ENCODE measurements around the gene ASB3. TPM values are rescaled to one million over a fixed set of nuclear protein-coding genes. Genes with fewer than 3 reads are reported as not detected.
"Not testable (repeated sequence)": the region's sequence is repeated elsewhere in the genome, so short reads cannot be mapped to it uniquely, and the experiment has no call there.

The ASB3 gene
- total RNA-seq, 1 experiment from 2014 or later: 11.9 TPM

DNA sequence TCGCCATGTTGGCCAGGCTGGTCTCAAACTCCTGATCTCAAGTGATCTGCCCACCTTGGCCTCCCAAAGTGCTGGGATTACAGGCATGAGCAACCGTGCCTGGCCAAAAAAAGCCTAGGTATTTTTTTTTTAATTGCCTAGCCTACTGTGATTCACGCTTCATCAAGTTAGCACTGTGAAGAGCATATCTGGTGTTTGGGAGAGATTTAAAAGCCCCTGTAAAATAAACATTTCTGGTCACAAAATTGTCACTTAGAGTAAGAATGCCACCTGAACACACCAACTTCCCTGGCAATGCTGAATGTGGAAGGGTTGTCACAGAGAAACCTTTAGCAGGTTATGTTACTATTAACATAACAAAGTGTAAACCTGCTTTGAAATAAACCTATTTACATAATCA is 58.8 kb downstream of the ASB3 start:
- H3K4me1 ChIP-seq (ENCODE audit: insufficient read depth, low read length): no peaks in the 10 kb centered on the region
- intact Hi-C loops (cut with micrococcal nuclease): no loop called here
- H3K9me2 ChIP-seq (replicated peaks; ENCODE audit: low read length): no peaks in the 10 kb centered on the region
- POLR2A ChIA-PET (ENCODE audit: unreplicated experiment): no interaction called here
- no peaks in the 10 kb centered on the region for H3K36me3 ChIP-seq (ENCODE audit: low read depth, low read length)
- no peaks in the 10 kb centered on the region for H3F3A ChIP-seq (ENCODE audit: low read length, unreplicated experiment)
- no peaks in the 10 kb centered on the region for H3K9me3 ChIP-seq (ENCODE audit: low read length)
- H3K4me3 ChIP-seq (ENCODE audit: low read length): no peak overlapping the region
- ATAC-seq (no peak), DNase-seq (no peak)
- H4K20me1 ChIP-seq (ENCODE audit: low read length): no peaks in the 10 kb centered on the region
- BruUV-seq (replicated peaks): no TSS peak
- CTCF ChIA-PET: no interaction called here
- H2AFZ ChIP-seq (ENCODE audit: low read length): no peak overlapping the region
- H3K27me3 ChIP-seq (ENCODE audit: low read length): no peaks in the 10 kb centered on the region
- H3K9ac ChIP-seq (ENCODE audit: low read length): no peak overlapping the region
- no peak overlapping the region for H3K4me2 ChIP-seq (ENCODE audit: low read length)
- no peak overlapping the region for H3K27ac ChIP-seq (ENCODE audit: low read length)
- no peaks in the 10 kb centered on the region for H3K79me2 ChIP-seq (ENCODE audit: low read length)
- TF ChIP-seq EZH2 (IDR thresholded peaks at IDR 0.05; ENCODE audit: low read length, unreplicated experiment) (no peak), EZH2phosphoT487 (IDR thresholded peaks at IDR 0.05; ENCODE audit: borderline replicate concordance, low read length) (no peak)
- TF ChIP-seq, protein P1, sequence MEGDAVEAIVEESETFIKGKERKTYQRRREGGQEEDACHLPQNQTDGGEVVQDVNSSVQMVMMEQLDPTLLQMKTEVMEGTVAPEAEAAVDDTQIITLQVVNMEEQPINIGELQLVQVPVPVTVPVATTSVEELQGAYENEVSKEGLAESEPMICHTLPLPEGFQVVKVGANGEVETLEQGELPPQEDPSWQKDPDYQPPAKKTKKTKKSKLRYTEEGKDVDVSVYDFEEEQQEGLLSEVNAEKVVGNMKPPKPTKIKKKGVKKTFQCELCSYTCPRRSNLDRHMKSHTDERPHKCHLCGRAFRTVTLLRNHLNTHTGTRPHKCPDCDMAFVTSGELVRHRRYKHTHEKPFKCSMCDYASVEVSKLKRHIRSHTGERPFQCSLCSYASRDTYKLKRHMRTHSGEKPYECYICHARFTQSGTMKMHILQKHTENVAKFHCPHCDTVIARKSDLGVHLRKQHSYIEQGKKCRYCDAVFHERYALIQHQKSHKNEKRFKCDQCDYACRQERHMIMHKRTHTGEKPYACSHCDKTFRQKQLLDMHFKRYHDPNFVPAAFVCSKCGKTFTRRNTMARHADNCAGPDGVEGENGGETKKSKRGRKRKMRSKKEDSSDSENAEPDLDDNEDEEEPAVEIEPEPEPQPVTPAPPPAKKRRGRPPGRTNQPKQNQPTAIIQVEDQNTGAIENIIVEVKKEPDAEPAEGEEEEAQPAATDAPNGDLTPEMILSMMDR (conservative IDR thresholded peaks at IDR 0.05; ENCODE audit: low read depth, low read length): no peak

DNA sequence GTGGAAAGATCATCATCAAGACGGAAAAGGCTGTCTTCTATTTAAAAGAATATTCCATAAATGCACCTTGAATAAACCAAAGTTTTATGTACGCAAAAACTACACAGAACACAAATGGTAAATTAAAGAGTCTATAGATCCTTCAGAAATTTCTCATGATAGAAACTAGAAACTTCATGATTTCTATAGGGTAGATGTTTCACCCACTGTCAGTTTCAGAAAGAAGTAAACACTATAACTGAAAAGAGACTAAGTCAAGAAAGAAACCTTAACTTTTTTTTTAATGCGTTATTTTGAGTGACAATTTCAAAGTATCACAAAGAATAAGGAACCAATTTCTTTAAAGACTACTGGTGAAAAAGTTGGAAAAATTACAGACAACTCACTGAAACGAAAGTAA is 61.1 kb downstream of the ASB3 start:
- no peaks in the 10 kb centered on the region for H4K20me1 ChIP-seq (ENCODE audit: low read length)
- TF ChIP-seq EZH2 (IDR thresholded peaks at IDR 0.05; ENCODE audit: low read length, unreplicated experiment) (no peak), EZH2phosphoT487 (IDR thresholded peaks at IDR 0.05; ENCODE audit: borderline replicate concordance, low read length) (no peak)
- TF ChIP-seq, protein P1 (conservative IDR thresholded peaks at IDR 0.05; ENCODE audit: low read depth, low read length): no peak
- 0 out of 2 replicates have a peak, but pooled peaks cover 3% of the 10 kb centered on the region for H3K79me2 ChIP-seq (ENCODE audit: low read length)
- BruUV-seq (replicated peaks): no TSS peak
- DNase-seq: no peak
- H3K4me3 ChIP-seq (ENCODE audit: low read length): no peak overlapping the region
- H3K9ac ChIP-seq (ENCODE audit: low read length): no peak overlapping the region
- H3K9me3 ChIP-seq (ENCODE audit: low read length): no peaks in the 10 kb centered on the region
- CTCF ChIA-PET: no interaction called here
- H3K9me2 ChIP-seq (replicated peaks; ENCODE audit: low read length): no peaks in the 10 kb centered on the region
- intact Hi-C loops (cut with micrococcal nuclease): no loop called here
- H3K27ac ChIP-seq (ENCODE audit: low read length): no peak overlapping the region
- no peaks in the 10 kb centered on the region for H3K27me3 ChIP-seq (ENCODE audit: low read length)
- no peaks in the 10 kb centered on the region for H3K4me1 ChIP-seq (ENCODE audit: insufficient read depth, low read length)
- no peaks in the 10 kb centered on the region for H3K36me3 ChIP-seq (ENCODE audit: low read depth, low read length)
- H3F3A ChIP-seq (ENCODE audit: low read length, unreplicated experiment): no peaks in the 10 kb centered on the region
- H3K4me2 ChIP-seq (ENCODE audit: low read length): no peak overlapping the region
- no peak for ATAC-seq
- H2AFZ ChIP-seq (ENCODE audit: low read length): no peak overlapping the region
- POLR2A ChIA-PET (ENCODE audit: unreplicated experiment): no interaction called here

DNA sequence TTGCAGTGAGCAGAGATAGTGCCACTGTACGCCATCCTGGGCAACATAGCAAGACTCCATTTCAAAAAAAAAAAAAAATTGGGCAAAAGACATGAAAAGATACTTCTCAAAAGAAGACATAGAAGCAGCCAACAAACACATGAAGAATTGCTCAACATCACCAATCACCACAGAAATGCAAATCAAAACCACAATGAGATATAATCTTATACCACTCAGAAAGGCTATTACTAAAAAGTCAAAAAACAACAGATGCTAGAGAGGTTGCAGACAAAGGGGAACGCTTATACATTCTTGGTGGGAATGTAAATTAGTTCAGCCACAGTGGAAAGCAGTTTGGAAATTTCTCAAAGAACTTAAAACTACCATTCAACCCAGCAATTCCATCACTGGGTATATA is 62.2 kb downstream of the ASB3 start:
- CTCF ChIA-PET: no interaction called here

DNA sequence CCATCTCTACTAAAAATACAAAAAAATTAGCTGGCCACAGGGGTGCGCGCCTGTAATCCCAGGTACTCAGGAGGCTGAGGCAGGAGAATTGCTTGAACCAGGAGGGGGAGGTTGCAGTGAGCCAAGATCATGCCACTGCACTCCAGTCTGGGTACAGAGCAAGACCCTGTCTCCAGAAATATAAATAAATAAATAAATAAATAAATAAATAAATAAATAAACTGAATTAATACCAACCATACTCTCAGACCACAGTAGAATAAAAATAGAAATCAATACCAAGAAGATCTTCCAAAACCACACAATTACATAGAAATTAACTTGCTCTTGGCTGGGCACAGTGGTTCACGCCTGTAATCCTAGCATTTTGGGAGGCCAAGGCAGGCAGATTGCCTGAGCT is 65.8 kb downstream of the ASB3 start:
- H3F3A ChIP-seq (ENCODE audit: low read length, unreplicated experiment); H3K79me2 ChIP-seq (ENCODE audit: low read length); ATAC-seq; H3K4me3 ChIP-seq (ENCODE audit: low read length); H3K9ac ChIP-seq (ENCODE audit: low read length); H4K20me1 ChIP-seq (ENCODE audit: low read length); H3K9me3 ChIP-seq (ENCODE audit: low read length); H3K27ac ChIP-seq (ENCODE audit: low read length); H3K9me2 ChIP-seq (replicated peaks; ENCODE audit: low read length); CTCF ChIA-PET; H3K27me3 ChIP-seq (ENCODE audit: low read length); H3K4me2 ChIP-seq (ENCODE audit: low read length); BruUV-seq (replicated peaks); H3K36me3 ChIP-seq (ENCODE audit: low read depth, low read length); POLR2A ChIA-PET (ENCODE audit: unreplicated experiment); DNase-seq; intact Hi-C loops (cut with micrococcal nuclease); H3K4me1 ChIP-seq (ENCODE audit: insufficient read depth, low read length); H2AFZ ChIP-seq (ENCODE audit: low read length): not testable (repeated sequence)

More for the DNA sequence above, 62.2 kb downstream of the ASB3 start:
- H3K9me3 ChIP-seq (ENCODE audit: low read length): no peaks in the 10 kb centered on the region
- no peak for ATAC-seq
- POLR2A ChIA-PET (ENCODE audit: unreplicated experiment): no interaction called here
- H3K79me2 ChIP-seq (ENCODE audit: low read length): 0 out of 2 replicates have a peak, but pooled peaks cover 3% of the 10 kb centered on the region
- no peak for DNase-seq
- H3K4me3 ChIP-seq (ENCODE audit: low read length): no peak overlapping the region
- no peaks in the 10 kb centered on the region for H4K20me1 ChIP-seq (ENCODE audit: low read length)
- no peak overlapping the region for H2AFZ ChIP-seq (ENCODE audit: low read length)
- no peaks in the 10 kb centered on the region for H3K36me3 ChIP-seq (ENCODE audit: low read depth, low read length)
- no peak overlapping the region for H3K27ac ChIP-seq (ENCODE audit: low read length)
- no peak overlapping the region for H3K9ac ChIP-seq (ENCODE audit: low read length)
- no peak overlapping the region for H3K4me2 ChIP-seq (ENCODE audit: low read length)
- BruUV-seq (replicated peaks): no TSS peak
- no peaks in the 10 kb centered on the region for H3K27me3 ChIP-seq (ENCODE audit: low read length)
- intact Hi-C loops (cut with micrococcal nuclease): no loop called here
- TF ChIP-seq, protein P1 (conservative IDR thresholded peaks at IDR 0.05; ENCODE audit: low read depth, low read length): no peak
- TF ChIP-seq EZH2phosphoT487 (IDR thresholded peaks at IDR 0.05; ENCODE audit: borderline replicate concordance, low read length) (no peak), EZH2 (IDR thresholded peaks at IDR 0.05; ENCODE audit: low read length, unreplicated experiment) (no peak)
- no peaks in the 10 kb centered on the region for H3K9me2 ChIP-seq (replicated peaks; ENCODE audit: low read length)
- H3F3A ChIP-seq (ENCODE audit: low read length, unreplicated experiment): no peaks in the 10 kb centered on the region
- H3K4me1 ChIP-seq (ENCODE audit: insufficient read depth, low read length): no peaks in the 10 kb centered on the region

Measured in PC-3 (cell line).